ENCODE data around the gene WRNIP1. TPM values are rescaled to one million over a fixed set of nuclear protein-coding genes. Genes with fewer than 3 reads are reported as not detected.
A peak's percentile ranks its signal among the peaks of the same experiment; 100 is the strongest.

Gene WRNIP1
- total and polyA plus RNA-seq, 9 of the 15 experiments (the other 6 are each of a cell fraction or from before 2014, with no cell fraction given): 13.2 to 63.6 (median 48.6) TPM

GRCh38 chr6:2816158-2816557 lies 51.0 kb downstream of the WRNIP1 start (continued):
- TF ChIP-seq TCF3 (CRISPR knock-in tag; IDR thresholded peaks at IDR 0.05) (no peak), TCFL5 (CRISPR knock-in tag; conservative IDR thresholded peaks at IDR 0.05) (no peak), MITF (IDR thresholded peaks at IDR 0.05) (no peak), ZNF280A (IDR thresholded peaks at IDR 0.05; ENCODE audit: low read depth, partially characterized antibody) (peak; percentile 86), ARHGAP35 (IDR thresholded peaks at IDR 0.05; ENCODE audit: partially characterized antibody) (no peak), CBFB (CRISPR knock-in tag; IDR thresholded peaks at IDR 0.05) (no peak), POU5F1 (IDR thresholded peaks at IDR 0.05; ENCODE audit: borderline replicate concordance, low read depth, low read length, partially characterized antibody) (no peak), ZNF561 (CRISPR knock-in tag; conservative IDR thresholded peaks at IDR 0.05) (no peak), MYC (IDR thresholded peaks at IDR 0.05; ENCODE audit: low read depth, low read length) (no peak), MYC (CRISPR knock-in tag; IDR thresholded peaks at IDR 0.05; ENCODE audit: borderline replicate concordance, low read depth) (no peak), HNRNPLL (IDR thresholded peaks at IDR 0.05; ENCODE audit: low read depth, low read length, poor library complexity, severe bottlenecking) (no peak), CBX5 (IDR thresholded peaks at IDR 0.05; ENCODE audit: borderline replicate concordance, low read depth) (0 out of 2 replicates have a peak, but pooled peaks have one; percentile 54), CREB1 (IDR thresholded peaks at IDR 0.05) (no peak), CREB1 (CRISPR knock-in tag; IDR thresholded peaks at IDR 0.05) (no peak), ZNF764 (CRISPR knock-in tag; IDR thresholded peaks at IDR 0.05; ENCODE audit: low read depth) (no peak), NR1H2 (CRISPR knock-in tag; IDR thresholded peaks at IDR 0.05) (no peak), SREBF1 (IDR thresholded peaks at IDR 0.05; ENCODE audit: borderline replicate concordance, low read depth, low read length) (no peak), PBX2 (CRISPR knock-in tag; IDR thresholded peaks at IDR 0.05; ENCODE audit: low read depth) (no peak), PBX2 (tag; conservative IDR thresholded peaks at IDR 0.05; ENCODE audit: low read depth) (0 out of 2 replicates have a peak, but pooled peaks have one; percentile 10), TRIM28 (IDR thresholded peaks at IDR 0.05) (peak; percentile 88), TAF1 (IDR thresholded peaks at IDR 0.05; ENCODE audit: control insufficient read depth, extremely low read depth, insufficient read depth, low read length, severe bottlenecking) (no peak), ZZZ3 (IDR thresholded peaks at IDR 0.05) (no peak), OTX1 (CRISPR knock-in tag; IDR thresholded peaks at IDR 0.05) (no peak), SRF (CRISPR knock-in tag; IDR thresholded peaks at IDR 0.05) (no peak), ZNF445 (CRISPR knock-in tag; IDR thresholded peaks at IDR 0.05; ENCODE audit: low read depth) (peak; percentile 88), ZNF830 (CRISPR knock-in tag; IDR thresholded peaks at IDR 0.05) (no peak), ZKSCAN3 (CRISPR knock-in tag; IDR thresholded peaks at IDR 0.05) (no peak)
